Endodermal cell (in vitro differentiated cells): ENCODE results near the gene COL4A2. TPM values are rescaled to one million over a fixed set of nuclear protein-coding genes. Genes with fewer than 3 reads are reported as not detected.

Source experiments
- DNase-seq: peaks from one replicate; pipeline ENCODE4 v3.0.0-alpha.2; 2017
- H3K27ac ChIP-seq: 2 replicates; pipeline ENCODE4 v1.5.1; 2013; ENCODE audit warnings: mild to moderate bottlenecking, low read depth, low read length, moderate library complexity
- H3K27me3 ChIP-seq: 2 replicates; pipeline ENCODE4 v1.6.1; 2013; ENCODE audit warnings: mild to moderate bottlenecking, low read length, moderate library complexity; ENCODE audit not compliant: insufficient read depth, control insufficient read depth, poor library complexity, severe bottlenecking
- H3K36me3 ChIP-seq: 2 replicates; pipeline ENCODE4 v1.7.0; 2013; ENCODE audit warnings: mild to moderate bottlenecking, low read length, moderate library complexity; ENCODE audit not compliant: control insufficient read depth, insufficient read depth
- H3K4me1 ChIP-seq: one replicate; pipeline ENCODE4 v1.7.0; 2013; ENCODE audit warnings: low read length; ENCODE audit not compliant: control insufficient read depth, insufficient read depth
- H3K4me3 ChIP-seq: 2 replicates; pipeline ENCODE4 v1.5.1; 2013; ENCODE audit warnings: mild to moderate bottlenecking, low read length, moderate library complexity
- H3K9ac ChIP-seq: 2 replicates; pipeline ENCODE4 v1.6.1; 2013; ENCODE audit warnings: mild to moderate bottlenecking, low read length, moderate library complexity; ENCODE audit not compliant: poor library complexity, severe bottlenecking; ENCODE audit errors: extremely low read depth
- H3K9me3 ChIP-seq: 2 replicates; pipeline ENCODE4 v1.6.1; 2013; ENCODE audit warnings: mild to moderate bottlenecking, low read length, moderate library complexity; ENCODE audit not compliant: control insufficient read depth
- H3K27ac Mint-ChIP-seq: 2 replicates; pipeline ENCODE4 v1.8.0; 2020; ENCODE audit warnings: mixed read lengths
- H3K27me3 Mint-ChIP-seq: 2 replicates; pipeline ENCODE4 v1.8.0; 2021; ENCODE audit warnings: mild to moderate bottlenecking, mixed read lengths; ENCODE audit not compliant: insufficient read depth
- H3K36me3 Mint-ChIP-seq: 2 replicates; pipeline ENCODE4 v1.8.0; 2020; ENCODE audit warnings: low read depth, mixed read lengths
- H3K4me1 Mint-ChIP-seq: 2 replicates; pipeline ENCODE4 v1.8.0; 2020; ENCODE audit warnings: mixed read lengths
- H3K4me3 Mint-ChIP-seq: 2 replicates; pipeline ENCODE4 v1.8.0; 2020; ENCODE audit warnings: mild to moderate bottlenecking, moderate library complexity, mixed read lengths
- H3K9me3 Mint-ChIP-seq: 2 replicates; pipeline ENCODE4 v1.8.0; 2020; ENCODE audit warnings: mild to moderate bottlenecking, mixed read lengths
- WGBS, 2 experiments: methylation state at CpG; one replicate each; pipeline versions ENCODE4 v1.1.5 to v1.1.7; 2013; ENCODE audit warnings: missing lambda C conversion rate in 2 of 2, mixed read lengths in 1 of 2; ENCODE audit not compliant: insufficient coverage in 1 of 2, insufficient read length in 1 of 2; 5-methylcytosine and 5-hydroxymethylcytosine counted together
- total RNA-seq, 2 donors: library from RNA; stranded (reverse); fragmentation: NEBNext Ultra II Directional in 1 of 2; extraction: Animal tissue kit (Norgen Biotek cat#: 25700) in 1 of 2; gene quantifications; 2 replicates in 1 of 2; 3 replicates in 1 of 2; pipeline ENCODE4 v1.2.1, GENCODE V29; 2021
- TF ChIP-seq, protein P1 (sequence below): fragments of 200-600 bp; sonication (generic); conservative IDR thresholded peaks from 2 replicates; pipeline ENCODE4 v1.5.0; 2021; ENCODE audit warnings: antibody characterized with exemption, mild to moderate bottlenecking

The COL4A2 gene
- total RNA-seq, 2 donors from 2014 or later: 388 to 398 TPM

- H3K9ac ChIP-seq: no peak overlapping the region
- Mint-ChIP-seq H3K27ac (no peak overlapping the region), H3K9me3 (peaks cover 4% of the 10 kb centered on the region), H3K36me3 (peaks cover 92% of the 10 kb centered on the region), H3K27me3 (no peaks in the 10 kb centered on the region), H3K4me1 (no peaks in the 10 kb centered on the region), H3K4me3 (no peak overlapping the region)
- H3K4me3 ChIP-seq: no peak overlapping the region
- WGBS, 2 experiments: 94 to 97% methylated on average over 9 to 10 of the region's 10 CpGs
- no peaks in the 10 kb centered on the region for H3K4me1 ChIP-seq
- H3K36me3 ChIP-seq: peaks cover 98% of the 10 kb centered on the region
- no peak overlapping the region for H3K27ac ChIP-seq
- no peak for DNase-seq
- TF ChIP-seq, protein P1, sequence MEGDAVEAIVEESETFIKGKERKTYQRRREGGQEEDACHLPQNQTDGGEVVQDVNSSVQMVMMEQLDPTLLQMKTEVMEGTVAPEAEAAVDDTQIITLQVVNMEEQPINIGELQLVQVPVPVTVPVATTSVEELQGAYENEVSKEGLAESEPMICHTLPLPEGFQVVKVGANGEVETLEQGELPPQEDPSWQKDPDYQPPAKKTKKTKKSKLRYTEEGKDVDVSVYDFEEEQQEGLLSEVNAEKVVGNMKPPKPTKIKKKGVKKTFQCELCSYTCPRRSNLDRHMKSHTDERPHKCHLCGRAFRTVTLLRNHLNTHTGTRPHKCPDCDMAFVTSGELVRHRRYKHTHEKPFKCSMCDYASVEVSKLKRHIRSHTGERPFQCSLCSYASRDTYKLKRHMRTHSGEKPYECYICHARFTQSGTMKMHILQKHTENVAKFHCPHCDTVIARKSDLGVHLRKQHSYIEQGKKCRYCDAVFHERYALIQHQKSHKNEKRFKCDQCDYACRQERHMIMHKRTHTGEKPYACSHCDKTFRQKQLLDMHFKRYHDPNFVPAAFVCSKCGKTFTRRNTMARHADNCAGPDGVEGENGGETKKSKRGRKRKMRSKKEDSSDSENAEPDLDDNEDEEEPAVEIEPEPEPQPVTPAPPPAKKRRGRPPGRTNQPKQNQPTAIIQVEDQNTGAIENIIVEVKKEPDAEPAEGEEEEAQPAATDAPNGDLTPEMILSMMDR: no peak
- H3K27me3 ChIP-seq: no peaks in the 10 kb centered on the region
- H3K9me3 ChIP-seq: peaks cover 20% of the 10 kb centered on the region
Observed at GRCh38 chr13:110499621-110500281, 192.7 kb downstream of the COL4A2 start.

DNA sequence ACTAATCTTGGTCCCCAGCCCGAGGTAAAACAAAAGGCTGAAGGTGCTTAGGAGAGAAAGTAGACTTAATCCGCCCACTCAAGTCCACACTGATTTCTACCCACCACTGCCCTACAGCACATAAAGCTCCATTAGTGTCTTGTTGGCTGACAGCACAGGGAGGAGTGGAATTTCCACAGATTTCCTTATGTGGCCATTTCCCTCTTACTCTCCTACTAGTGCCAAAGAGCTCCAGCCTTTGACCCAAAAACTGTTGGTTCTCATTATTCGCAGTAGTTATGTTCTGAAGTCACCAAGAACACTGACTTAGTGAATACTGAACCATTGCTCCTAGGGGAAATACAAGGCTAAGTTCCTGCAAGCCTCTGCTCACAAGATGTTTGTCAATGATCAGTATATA is 193.3 kb downstream of the COL4A2 start:
- no peak overlapping the region for H3K9ac ChIP-seq
- no peak overlapping the region for H3K4me3 Mint-ChIP-seq

GRCh38 chr13:110501188-110501587 is 194.1 kb downstream of the COL4A2 start:
- Mint-ChIP-seq H3K4me1 (no peaks in the 10 kb centered on the region), H3K4me3 (no peak overlapping the region), H3K27me3 (no peaks in the 10 kb centered on the region), H3K36me3 (peaks cover 91% of the 10 kb centered on the region), H3K9me3 (peaks cover 4% of the 10 kb centered on the region), H3K27ac (no peak overlapping the region)
- 97 to 100% methylated on average over 3 to 9 of the region's 9 CpGs for WGBS, 2 experiments
- Histone ChIP-seq H3K4me3 (no peak overlapping the region), H3K9ac (no peak overlapping the region), H3K9me3 (peaks cover 7% of the 10 kb centered on the region), H3K27me3 (no peaks in the 10 kb centered on the region), H3K27ac (no peak overlapping the region), H3K36me3 (peaks cover 93% of the 10 kb centered on the region), H3K4me1 (no peaks in the 10 kb centered on the region)
- TF ChIP-seq, protein P1: no peak
- DNase-seq: no peak

More for the DNA sequence above, 193.3 kb downstream of the COL4A2 start:
- Histone ChIP-seq H3K9me3 (peaks cover 14% of the 10 kb centered on the region), H3K27ac (no peak overlapping the region), H3K4me3 (no peak overlapping the region), H3K4me1 (no peaks in the 10 kb centered on the region), H3K36me3 (peaks cover 95% of the 10 kb centered on the region), H3K27me3 (no peaks in the 10 kb centered on the region)
- TF ChIP-seq, protein P1: no peak
- peaks cover 4% of the 10 kb centered on the region for H3K9me3 Mint-ChIP-seq
- 80 to 96% methylated on average over 2 to 3 of the region's 3 CpGs for WGBS, 2 experiments
- H3K4me1 Mint-ChIP-seq: no peaks in the 10 kb centered on the region
- no peak overlapping the region for H3K27ac Mint-ChIP-seq
- DNase-seq: no peak
- H3K27me3 Mint-ChIP-seq: no peaks in the 10 kb centered on the region
- peaks cover 90% of the 10 kb centered on the region for H3K36me3 Mint-ChIP-seq
